GM21528 (cell line): Measurements from ENCODE around the gene GRID1.
"Not testable (repeated sequence)": the region's sequence is repeated elsewhere in the genome, so short reads cannot be mapped to it uniquely, and the experiment has no call there.

Experiments used
- ATAC-seq: cut with Tn5 transposase; IDR thresholded peaks from one replicate; pipeline ENCODE4 v1.9.1; 2021; ENCODE audit warnings: mild to moderate bottlenecking, moderate library complexity; ENCODE audit not compliant: unreplicated experiment, low FRiP score

Gene GRID1

DNA sequence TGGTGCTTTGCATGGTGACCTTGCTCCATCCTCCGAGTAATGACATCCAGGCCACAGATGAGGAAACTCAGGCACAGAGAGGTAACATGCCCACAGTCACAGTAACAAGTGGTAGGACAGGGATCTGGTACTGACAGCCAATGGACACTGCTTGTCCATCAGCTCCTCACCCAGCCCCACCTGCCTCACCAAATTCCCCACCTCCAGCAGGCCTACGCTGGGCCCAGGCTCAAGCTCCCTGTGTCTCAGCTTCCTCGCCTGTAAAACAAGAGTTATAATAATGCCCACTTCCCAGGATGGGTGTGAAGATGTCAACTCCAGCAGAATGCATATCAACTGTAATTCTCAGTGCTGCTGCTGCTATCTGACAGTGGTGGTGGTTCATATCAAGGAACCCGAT, 123.8 kb downstream of the GRID1 start:
- ATAC-seq: no peak

DNA sequence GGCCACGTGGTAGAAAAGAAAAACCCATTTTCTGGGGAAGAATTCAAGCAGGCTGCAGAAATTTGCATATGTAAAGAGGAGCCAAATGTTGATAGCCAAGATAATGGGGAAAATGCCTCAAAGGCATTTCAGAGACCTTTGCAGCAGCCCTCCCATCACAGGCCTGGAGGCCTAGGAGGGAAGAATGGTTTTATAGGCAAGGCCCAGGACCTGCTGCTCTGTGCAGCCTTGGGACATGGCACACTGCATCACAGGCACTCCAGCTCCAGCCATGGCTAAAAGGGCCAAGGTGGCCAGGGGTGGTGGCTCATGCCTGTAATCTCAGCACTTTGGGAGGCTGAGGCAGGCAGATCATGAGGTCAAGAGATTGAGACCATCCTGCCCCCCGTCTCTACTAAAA, 128.5 kb downstream of the GRID1 start:
- not testable (repeated sequence) for ATAC-seq

GRCh38 chr10:86234541-86235270, 131.9 kb downstream of the GRID1 start:
- no peak for ATAC-seq

GRCh38 chr10:86234107-86234506, 132.5 kb downstream of the GRID1 start:
- no peak for ATAC-seq

- ATAC-seq: no peak
Observed at GRCh38 chr10:86233131-86233530, 133.5 kb downstream of the GRID1 start.

DNA sequence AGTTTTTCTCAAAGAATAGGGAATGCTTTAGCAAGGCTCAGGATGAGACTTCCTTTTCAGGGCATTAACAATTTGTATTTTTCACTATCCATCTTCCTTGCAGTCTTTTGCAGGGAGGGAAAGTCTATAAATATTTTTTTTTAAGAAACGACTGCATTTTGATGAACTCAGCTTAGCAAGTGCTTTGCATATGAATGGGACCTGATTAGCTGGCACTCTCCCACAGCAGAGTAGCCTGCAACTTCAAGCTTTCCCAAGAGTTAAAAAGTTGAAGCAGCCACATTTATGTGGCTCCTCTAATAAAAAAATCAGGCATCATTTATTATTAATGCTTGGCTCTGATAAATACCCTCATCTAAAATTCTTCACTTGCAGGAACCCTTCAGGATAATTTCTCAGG, 134.0 kb downstream of the GRID1 start:
- no peak for ATAC-seq

DNA sequence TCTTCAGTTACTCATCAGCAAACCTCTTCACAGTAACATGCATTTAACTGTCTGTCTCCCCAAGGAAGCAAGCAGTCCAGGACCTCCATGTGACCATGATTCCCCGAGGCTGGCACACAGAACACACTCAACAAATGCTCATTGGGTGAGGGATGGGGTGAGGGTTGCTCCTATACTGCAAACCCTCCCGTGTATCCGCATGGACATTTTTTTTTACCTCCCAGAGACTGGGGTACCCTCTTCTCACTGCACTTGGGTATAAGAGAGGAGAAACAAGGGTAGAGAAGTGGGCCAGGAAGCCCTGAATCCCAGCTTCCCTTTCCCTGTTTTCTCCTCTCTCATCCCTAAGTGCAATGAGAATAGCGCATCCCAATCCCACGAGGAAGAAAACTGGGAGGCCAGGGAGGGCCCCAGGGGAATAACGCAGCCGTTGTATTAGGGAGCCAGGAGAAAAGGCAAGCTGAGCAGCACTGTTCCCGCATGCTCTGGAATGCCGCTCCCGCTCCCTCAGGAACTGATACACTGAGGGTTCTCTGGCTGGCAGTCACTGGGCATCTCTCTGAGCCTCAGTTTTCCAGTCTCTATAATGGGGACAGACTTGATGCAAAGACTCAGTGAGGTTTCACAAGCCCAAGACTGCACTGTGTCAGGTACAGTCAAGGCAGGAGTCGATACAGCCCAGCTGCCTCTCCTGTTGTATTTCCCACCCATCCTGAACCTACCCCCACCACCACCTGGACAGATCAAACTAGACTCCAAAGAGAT, 134.6 kb downstream of the GRID1 start:
- no peak for ATAC-seq

- no peak for ATAC-seq
Observed at GRCh38 chr10:86230557-86231180, 135.9 kb downstream of the GRID1 start.

GRCh38 chr10:86229811-86230556, 136.6 kb downstream of the GRID1 start:
- no peak for ATAC-seq

GRCh38 chr10:86229376-86229775, 137.2 kb downstream of the GRID1 start:
- ATAC-seq: no peak

GRCh38 chr10:86227501-86228258, 138.9 kb downstream of the GRID1 start:
- no peak for ATAC-seq

GRCh38 chr10:86226781-86227201, 139.8 kb downstream of the GRID1 start:
- ATAC-seq: no peak

DNA sequence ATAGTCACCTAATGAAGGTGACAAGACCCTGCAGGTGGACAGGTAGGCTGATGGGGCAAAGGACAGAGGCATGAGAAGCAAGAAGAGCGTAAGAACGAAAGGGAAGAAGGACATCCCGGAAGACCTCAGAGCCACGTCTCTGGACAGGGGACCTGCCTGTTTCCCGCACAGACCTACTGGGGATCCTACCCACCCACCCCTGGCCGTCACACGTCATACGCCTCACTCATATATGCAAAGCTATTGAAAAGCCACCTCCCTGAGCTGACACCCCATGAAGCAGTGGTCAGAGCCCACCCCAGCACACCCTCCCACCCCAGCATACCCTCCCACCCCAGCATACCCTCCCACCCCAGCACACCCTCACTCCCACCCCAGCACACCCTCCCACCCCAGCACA, 140.6 kb downstream of the GRID1 start:
- ATAC-seq: no peak

- no peak for ATAC-seq
Observed at GRCh38 chr10:86225103-86225782, 141.4 kb downstream of the GRID1 start.

DNA sequence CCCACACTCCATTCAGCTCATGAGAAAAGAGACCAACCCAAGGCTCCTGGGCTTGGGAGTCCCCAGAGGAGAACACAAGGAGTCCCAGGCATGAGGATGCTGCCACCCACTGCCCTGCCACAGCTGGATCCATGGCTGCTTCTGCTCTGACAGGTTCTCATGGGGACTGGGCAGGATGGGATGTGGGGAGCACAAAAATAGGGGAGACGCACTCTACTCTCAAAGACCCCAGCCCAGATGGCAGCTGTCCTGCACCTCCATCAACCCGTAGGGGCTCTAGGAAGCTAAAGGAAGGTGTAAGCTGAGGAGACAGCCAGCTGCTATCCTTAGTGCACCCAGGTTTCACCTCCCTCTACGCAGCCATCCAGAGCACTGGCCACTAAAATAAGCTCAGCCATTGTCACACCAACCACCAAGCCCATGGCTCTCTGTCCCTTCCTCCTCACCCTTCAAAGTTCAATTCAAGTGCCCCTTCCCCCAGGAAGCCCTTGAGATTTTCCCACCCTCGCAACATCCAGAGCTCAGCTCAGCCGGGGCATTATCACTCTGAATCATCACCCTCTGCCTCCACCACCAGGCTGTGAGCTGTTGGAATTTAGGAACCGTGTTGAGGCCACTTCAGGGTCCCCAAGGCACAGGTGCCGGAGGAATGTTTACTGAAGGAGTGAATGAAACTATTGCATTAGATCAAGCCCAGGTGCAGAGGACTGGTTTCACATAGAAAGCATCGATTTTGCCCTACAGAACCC, 142.1 kb downstream of the GRID1 start:
- ATAC-seq: peak; percentile 69

DNA sequence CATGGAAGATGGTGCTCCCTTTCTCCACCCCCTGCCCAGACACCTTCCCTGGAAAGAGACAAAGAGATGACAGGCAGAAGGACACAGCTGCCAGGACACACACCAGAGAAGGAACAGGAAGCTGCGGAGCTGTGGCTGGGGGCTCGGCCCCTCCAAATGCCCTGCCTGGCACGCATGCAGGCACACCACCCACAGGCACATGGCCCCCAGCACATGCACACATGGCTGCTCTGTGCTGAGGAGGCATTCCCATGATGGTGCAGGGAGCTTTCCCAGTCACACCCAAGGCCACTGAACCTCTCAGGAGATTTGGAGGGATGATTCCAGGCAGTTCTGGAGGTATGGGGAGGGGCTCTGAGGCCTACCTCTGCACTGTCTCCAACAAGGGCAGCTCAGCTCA, 143.3 kb downstream of the GRID1 start:
- ATAC-seq: no peak

DNA sequence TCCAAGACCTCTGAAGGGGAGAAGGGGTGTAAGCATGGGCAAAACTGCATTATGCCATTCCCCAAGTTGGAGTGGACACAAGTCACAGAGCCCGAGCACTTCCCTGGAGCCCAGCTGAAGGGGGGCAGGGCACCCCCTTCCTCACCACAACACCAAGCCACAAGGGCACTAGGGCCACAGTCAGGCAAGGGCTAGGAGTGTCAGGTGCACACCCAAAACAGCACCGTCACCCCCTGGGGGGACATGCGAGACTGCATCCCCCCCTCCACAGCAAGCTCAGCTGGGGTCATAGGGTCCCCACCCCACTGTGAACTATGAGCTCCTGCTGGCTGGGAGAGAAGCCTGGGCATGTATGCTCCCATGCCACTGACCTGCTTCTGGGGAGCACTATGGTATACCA, 143.9 kb downstream of the GRID1 start:
- no peak for ATAC-seq

DNA sequence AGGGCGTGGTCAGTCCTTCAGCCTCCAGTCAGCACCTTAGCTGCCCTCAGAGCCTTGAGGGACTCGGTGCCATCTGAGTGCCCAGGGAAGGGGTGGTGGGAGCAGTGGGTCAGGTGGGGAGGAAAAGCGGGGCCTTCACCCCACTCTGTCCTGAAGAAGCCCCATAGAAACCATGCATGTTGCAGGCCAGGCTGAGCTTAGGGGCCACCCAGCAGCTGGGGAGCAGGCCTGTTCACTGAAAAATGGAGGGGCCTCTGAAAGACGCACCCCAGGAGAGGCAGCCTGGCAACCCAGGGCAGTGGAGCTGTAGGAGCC, 144.3 kb downstream of the GRID1 start:
- no peak for ATAC-seq
